HG03442 (cell line): ENCODE results near the gene MARF1.
"Not testable (repeated sequence)": the region's sequence is repeated elsewhere in the genome, so short reads cannot be mapped to it uniquely, and the experiment has no call there.

ENCODE experiments used
- ATAC-seq: cut with Tn5 transposase; IDR thresholded peaks from one replicate; pipeline ENCODE4 v1.9.1; 2021; ENCODE audit warnings: mild to moderate bottlenecking, moderate library complexity; ENCODE audit not compliant: unreplicated experiment

MARF1 gene

DNA sequence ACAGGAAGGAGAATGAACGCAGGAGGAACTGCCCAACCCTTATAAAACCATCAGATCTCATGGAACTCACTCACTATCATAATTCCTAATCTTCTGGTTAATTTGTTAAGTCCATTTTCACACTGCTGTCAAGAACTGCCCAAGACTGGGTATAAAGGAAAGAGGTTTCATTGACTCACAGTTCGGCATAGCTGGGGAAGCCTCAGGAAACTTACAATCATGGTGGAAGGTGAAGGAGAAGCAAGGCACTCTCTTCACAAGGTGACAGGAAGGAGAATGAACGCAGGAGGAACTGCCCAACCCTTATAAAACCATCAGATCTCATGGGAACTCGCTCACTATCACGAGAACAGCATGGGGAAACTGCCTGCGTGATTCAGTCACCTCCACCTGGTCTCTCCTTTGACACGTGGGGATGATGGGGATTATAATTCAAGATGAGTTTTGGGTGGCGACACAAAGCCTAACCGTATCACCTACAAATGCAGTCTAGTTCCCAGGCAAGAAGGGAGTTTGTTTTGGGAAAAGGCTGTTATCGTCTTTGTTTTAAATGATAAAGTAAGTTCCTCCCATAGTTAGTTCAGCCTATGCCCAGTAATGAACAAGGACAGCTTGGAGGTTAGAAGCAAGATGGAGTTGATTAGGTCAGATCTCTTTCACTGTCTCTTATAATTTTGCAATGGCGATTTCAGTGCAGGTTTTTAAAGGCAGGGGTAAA, 68.9 kb downstream of the MARF1 start:
- not testable (repeated sequence) for ATAC-seq

DNA sequence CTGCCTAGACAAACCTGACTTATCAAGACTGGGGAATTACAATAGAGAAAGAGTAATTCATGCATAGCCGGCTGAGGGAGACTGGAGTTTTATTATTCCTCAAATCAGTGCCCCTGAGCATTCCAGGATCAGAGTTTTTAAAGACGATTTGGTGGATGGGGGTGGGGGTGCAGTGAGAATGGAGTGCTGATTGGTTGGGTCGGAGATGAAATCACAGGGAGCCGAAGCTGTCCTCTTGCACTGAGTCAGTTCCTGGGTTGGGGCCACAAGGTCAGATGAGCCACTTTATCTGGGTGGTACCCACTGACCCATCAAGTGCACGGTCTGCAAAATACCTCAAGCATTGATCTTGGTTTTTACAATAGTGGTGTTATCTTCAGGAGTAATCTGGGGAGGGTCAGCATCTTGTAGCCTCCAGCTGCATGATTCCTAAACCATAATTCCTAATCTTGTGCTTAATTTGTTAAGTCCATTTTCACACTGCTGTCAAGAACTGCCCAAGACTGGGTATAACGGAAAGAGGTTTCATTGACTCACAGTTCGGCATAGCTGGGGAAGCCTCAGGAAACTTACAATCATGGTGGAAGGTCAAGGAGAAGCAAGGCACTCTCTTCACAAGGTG, 69.6 kb downstream of the MARF1 start:
- no peak for ATAC-seq

DNA sequence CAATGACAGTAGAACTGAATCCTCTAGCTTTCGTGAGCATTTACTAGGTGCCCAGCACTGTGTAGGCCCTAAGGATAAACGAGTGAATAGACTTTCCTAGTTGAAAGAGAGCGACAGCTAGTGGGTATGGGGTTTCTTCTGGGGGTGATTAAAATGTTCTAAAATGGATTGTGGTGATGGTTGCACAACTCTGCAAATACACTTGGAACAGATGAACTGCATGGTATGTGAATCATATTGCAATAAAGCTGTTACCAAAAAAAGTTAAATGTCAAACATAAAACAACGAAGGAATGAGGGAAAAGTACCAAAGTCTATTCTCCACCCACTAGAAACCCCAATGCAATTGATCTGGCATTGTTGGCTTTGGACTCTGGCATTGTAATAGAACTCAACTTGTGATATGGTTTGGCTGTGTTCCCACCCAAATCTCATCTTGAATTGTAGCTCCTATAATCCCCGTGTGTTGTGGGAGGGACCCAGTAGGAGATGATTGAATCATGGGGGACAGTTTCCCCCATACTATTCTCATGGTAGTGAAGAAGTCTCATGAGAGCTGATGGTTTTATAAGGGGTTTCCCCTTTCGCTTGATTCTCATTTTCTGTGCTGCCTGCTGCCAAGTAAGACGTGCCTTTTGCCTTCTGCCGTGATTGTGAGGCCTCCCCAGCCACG, 70.5 kb downstream of the MARF1 start:
- ATAC-seq, result no peak

DNA sequence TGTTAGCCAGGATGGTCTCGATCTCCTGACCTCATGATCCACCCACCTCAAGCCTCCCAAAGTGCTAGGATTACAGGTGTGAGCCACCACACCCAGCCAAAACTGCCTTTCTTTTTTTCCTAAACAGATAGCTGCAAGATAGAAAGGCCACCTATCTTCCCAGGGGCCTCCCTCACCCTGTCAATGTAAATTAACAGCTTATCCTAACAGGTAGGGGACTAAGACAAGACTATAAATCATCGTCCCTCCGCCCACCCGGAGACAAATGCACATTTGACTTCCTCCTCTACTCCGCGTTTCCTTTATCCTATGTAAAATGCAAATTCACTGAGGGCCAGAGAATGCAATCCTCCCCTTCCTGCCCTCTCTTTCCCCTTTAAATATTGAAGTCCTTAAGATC, 71.4 kb downstream of the MARF1 start:
- ATAC-seq, result no peak

DNA sequence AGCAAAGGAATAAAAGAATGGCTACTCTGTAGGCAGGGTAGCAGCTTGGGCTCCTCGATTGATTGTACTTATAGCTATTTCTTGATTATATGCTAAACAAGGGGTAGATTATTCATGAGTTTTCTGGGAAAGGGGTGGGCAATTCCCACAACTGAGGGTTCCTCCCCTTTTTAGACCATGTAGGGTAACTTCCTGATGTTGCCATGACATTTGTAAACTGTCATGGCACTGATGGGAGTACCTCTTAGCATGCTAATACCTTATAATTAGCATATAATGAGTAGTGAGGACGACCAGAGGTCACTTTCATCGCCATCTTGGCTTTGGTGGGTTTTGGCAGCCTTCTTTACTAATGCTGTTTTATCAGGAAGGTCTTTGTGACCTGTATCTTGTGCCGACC, 72.3 kb downstream of the MARF1 start:
- ATAC-seq, result not testable (repeated sequence)

DNA sequence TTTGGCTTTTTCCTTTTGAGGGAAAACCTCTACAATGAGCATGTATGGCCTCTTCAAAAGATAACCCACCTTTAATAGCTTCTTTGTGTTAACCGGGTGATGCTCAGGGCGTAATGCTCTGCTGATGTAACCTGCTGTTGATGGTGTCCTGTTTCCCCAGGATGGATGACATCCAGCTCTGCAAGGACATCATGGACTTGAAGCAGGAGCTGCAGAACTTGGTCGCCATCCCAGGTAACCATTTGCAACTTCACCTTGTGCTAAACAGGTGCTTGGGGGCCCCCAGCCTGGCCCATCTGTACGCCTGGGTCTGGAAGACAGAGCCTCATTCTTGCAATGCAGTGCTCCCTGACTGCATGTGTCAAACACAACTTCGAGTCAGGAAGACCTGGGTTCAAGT, 75.1 kb downstream of the MARF1 start:
- no peak for ATAC-seq

DNA sequence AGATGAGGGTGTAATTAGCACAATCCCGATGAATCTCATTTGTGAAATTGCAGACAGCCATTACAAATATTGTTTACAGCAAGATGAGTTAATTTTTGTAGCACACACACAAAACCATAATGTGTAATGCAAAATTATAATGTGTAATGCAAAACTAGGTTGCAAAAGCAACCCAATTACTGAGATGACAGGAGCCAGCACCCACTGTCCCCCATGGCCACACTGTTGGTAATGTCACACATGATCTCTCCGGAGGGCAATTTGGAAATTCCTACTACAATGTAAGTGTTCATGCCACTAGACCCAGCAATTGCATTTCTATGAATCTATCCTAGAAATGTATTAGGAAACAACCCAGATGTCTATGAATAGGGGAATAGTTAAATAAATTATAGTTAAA, 76.9 kb downstream of the MARF1 start:
- no peak for ATAC-seq

DNA sequence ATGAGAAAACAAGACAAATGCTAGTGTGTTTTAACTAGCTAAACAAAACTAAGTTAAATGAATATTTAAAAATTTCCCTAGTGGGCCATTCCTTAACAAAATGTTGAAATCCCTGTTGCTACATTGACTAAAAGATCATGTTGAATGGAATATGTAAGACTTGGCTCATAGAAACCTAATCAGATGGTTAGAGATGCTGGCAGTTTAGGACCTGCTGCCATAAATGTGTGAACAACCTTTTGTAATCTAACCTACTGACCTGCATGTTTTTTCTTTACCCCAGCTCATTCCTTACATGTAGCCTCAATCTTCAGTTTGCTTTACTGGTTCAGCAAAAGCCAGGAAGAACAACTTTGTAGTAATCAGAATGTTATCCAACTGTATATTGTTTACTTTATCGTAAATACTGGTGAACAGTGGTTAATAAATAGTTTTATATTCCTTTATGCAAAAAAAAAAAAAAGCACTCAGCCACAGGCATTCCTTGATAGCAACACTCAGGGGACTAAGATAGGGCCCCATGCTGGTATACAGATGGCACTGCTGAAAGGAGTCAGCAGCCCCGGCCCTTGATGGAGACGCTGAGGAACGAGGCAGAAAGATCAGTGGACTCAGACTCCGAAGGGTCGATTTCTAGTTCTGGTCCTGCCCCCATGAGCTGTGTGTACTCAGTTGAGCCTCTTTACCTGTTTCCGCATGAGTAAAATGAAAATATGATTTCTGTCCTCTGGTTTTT, 78.2 kb downstream of the MARF1 start:
- ATAC-seq, result no peak

DNA sequence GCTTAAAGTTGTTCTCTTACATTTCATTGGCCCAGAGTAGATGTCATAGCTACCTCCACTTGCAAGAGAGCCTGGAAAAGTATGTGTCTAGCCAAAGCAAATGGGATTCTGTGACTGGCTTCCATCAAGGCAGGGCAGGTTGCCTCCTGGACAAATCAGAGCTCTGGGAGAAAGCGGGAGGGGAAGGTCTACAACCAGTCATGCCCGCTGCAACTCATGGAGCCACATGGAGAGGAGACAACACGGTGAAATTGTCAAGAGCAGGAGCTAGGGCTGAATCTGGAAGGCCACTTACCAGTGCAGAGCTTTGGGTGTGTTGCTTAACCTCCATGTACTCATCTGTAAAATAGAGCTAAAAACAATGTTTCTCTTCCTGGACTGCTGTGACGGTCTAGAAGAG, 83.8 kb downstream of the MARF1 start:
- no peak for ATAC-seq

DNA sequence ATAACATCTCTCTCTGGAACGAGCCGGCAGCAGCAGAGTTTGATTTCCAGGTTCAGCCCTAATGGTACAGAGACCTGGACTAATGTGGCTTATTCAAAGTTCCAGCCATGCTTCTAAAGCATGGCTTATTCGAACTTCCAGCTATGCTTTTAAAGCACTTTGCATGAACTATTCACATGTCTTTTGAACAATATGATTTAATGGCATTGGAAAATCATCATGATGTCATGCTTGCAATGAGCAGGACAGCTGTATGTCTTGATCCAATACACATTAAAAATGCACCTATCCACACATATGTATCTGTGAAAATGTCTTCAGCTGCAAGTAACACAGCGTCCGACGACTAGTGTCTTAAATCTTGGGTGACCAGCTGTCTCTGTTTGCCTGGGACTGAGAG, 85.7 kb downstream of the MARF1 start:
- no peak for ATAC-seq

DNA sequence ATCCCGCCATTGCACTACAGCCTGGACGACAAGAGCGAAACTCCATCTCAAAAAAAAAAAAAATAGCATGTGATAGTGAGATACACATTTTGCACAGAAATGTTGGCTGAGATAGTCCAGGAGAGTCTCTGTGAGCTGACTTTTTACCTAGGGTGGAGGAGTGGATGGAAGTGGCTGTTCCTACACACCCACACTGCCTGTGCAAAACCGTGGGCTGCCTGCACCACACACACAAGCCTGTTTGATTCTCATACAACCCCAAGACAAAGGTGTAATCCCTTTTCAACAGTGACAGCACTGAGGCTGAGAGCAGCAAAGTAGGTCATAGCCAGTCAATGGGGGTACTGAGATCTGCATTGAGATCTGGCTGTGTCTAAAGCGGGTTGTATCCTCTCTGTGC, 86.8 kb downstream of the MARF1 start:
- ATAC-seq, result no peak

DNA sequence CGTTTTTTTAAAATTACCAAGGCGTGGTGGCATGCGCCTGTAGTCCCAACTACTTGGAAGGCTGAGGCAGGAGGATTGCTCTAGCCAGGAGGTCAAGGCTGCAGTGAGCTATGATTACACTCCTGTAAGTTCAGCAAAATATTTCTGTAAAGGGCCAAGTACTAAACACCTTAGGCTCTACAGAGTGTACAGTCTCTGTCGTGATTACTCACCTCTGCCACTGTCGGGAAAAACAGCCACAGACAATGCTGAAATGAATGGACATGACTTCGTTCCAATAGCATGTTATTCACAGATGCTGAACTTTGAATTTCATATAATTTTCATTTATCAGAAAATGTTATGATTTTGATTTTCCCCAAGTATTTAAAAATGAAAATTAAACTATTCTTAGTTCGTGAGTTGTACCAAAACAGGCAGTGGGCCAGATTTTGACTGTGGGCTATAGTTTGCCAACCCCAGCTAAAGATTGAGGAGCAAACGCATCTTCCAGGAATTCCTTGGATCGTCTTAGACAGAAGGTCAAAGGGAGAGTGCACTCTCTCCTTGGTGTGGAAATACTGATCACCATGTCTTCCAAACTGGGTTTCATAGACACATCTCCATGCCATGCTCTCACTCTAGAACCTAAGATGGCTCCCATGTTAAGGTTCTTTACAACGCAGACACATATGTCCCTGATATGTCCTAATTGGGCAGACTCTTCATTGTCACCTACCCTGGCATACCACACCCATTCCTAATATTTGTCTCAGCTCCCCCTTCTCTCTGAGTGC, 89.5 kb downstream of the MARF1 start:
- ATAC-seq, result no peak

DNA sequence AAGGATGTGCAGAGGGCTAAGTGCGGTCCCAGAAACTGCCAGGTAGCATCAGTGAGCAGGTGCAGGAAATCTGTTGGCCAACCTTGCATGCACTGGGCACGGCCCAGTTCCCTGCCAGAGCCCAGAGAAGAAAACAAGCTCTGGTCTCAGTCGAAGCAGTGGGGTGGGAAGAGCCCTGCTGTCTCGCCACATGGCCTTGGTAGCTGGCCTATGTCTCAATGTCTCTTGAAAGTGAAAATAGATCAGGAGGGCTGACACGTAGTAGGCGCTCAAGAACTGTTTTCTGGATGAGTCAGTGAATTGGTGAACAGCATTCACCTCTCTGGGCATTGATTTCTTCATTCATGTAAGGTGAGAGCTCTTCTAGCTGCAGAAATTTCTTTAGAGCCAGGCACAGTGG, 90.4 kb downstream of the MARF1 start:
- no peak for ATAC-seq

DNA sequence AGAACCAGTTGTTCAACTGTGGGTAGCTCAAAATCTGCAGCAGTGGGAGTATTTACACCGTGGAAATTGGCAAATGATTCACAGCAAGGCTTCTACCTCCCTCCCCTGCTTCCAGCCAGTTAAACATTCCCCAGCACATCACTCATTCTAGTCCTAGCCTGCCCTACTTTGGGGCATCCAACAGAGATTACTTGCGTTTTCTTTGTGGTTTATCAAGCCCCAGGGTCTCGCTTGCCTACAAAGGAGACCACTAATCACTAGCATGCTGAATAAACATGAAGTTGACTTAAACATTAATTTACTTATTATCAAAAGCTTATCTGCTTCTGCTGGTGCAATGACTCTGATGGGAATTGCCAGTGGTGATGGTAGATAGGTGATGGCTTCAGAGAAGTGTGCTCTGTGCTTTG, 94.5 kb downstream of the MARF1 start:
- ATAC-seq, result no peak

DNA sequence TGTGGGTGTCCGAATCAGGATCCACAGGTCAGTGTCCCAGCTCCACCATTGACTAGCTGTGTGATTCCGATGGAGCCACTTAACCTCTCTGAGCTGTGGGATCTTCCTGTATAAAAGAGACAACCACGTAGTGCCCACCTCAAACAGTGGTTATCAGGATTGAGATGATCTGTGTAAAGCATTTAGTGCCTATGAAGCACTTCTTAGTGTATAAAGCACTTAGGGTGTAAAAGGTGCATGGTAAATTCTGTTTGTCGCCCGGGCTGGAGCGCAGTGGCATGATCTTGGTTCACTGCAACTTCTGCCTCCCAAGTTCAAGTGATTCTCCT, 95.2 kb downstream of the MARF1 start:
- ATAC-seq, result no peak

DNA sequence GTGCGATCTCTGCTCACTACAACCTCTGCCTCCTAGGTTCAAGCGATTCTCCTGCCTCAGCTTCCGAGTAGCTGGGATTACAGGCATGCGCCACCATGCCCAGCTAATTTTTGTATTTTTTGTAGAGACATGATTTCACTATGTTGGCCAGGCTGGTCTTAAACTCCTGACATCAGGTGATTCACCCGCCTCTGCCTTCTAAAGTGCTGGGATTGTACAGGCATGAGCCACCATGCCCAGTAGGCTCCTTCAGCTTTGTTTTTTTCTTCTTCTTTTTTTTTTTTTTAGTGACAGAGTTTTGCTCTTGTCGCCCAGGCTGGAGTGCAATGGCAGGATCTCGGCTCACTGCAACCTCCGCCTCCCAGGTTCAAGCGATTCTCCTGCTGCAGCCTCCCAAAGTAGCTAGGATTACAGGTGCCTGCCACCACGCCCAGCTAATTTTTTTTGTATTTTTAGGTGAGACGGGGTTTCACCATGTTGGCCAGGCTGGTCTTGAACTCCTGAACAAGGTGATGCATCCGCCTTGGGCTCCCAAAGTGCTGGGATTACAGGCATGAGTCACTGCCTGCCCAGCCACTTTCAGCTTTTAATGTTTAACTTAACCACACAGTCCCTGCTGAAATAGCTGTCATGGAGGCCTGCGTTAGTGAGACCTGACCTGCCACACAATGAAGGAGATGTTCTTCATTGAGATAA, 95.7 kb downstream of the MARF1 start:
- not testable (repeated sequence) for ATAC-seq

DNA sequence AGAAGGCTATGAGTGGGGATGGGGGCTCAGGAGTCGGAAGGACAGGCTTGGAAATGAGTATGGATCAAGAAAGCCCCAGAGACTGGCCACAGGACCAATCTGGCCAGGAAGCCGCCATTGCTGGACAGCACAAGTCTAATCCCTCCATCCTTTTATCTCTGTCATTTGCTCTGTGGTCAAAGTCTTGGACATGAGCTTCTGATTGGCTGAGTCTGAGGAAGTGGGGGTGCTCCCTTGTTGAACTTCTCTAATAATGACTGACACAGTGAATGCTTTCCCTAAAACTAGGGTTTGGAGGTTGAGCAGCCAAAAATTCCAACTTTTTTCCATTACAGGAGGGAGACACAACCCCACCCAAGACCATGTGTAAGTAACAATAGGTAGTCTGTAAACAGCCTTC, 97.4 kb downstream of the MARF1 start:
- no peak for ATAC-seq

DNA sequence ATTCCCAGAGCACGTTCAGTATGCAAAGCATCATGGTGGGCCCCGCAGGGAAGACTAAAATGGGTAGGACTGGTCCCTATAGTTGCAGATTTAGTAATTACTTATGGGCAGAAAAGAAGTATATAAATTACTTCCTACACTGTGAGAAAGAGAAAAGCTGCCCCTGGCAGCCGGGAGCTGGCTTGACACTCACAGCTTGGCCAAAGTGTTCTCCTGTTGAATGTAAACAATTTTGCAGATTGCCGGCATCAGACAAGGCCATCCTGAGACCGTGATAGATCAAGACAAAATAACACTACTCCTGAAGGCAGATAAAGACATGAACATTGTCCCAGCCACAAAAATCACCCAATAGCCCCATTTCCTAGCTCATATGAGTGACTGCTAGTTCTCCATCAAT, 98.5 kb downstream of the MARF1 start:
- no peak for ATAC-seq
